Activated T-helper 1 cell treated with anti-CD3 and anti-CD28 coated beads, Interleukin-12 subunit alpha, Interleukin-12 subunit beta, Interleukin-2, Interleukin-4 antibody, amounts not matched to agents 30 ng/mL and 10 ng/mL and 1 ng/mL, durations not matched to agents 14 hours and 24 hours and 36 hours (primary cell): ENCODE data around the gene MTMR10. TPM values are rescaled to one million over a fixed set of nuclear protein-coding genes. Genes with fewer than 3 reads are reported as not detected.

Experiments
- DNase-seq: peaks from one replicate; pipeline ENCODE4 v3.0.0; 2021; ENCODE audit warnings: low spot score
- H3K27ac Mint-ChIP-seq: one replicate; pipeline ENCODE4 v1.8.0; 2021; ENCODE audit warnings: mild to moderate bottlenecking, mixed read lengths
- H3K27me3 Mint-ChIP-seq: one replicate; pipeline ENCODE4 v1.8.0; 2022; ENCODE audit warnings: mild to moderate bottlenecking, moderate library complexity, mixed read lengths; ENCODE audit not compliant: insufficient read depth
- H3K36me3 Mint-ChIP-seq: one replicate; pipeline ENCODE4 v1.8.0; 2021; ENCODE audit warnings: low read depth, mixed read lengths
- H3K4me1 Mint-ChIP-seq: one replicate; pipeline ENCODE4 v1.8.0; 2021; ENCODE audit warnings: low read depth, mixed read lengths
- H3K4me3 Mint-ChIP-seq: one replicate; pipeline ENCODE4 v1.8.0; 2021; ENCODE audit warnings: mild to moderate bottlenecking, moderate library complexity, mixed read lengths
- H3K9me3 Mint-ChIP-seq: one replicate; pipeline ENCODE4 v1.8.0; 2021; ENCODE audit warnings: mixed read lengths
- intact Hi-C: fragments of 100-400 bp; cut with micrococcal nuclease; formaldehyde crosslinking; loops from one replicate; pipeline ENCODE4 v1.15.1; 2024
- total RNA-seq: library from RNA; stranded (reverse); gene quantifications from 2 replicates; pipeline ENCODE4 v1.2.3, GENCODE V29; 2022

MTMR10 gene
- total RNA-seq, 1 donor from 2014 or later: 13.4 TPM

GRCh38 chr15:30895461-30896210, 95.8 kb downstream of the MTMR10 start:
- Mint-ChIP-seq H3K27ac (no peak overlapping the region), H3K9me3 (no peaks in the 10 kb centered on the region)

GRCh38 chr15:30889196-30889595, 102.2 kb downstream of the MTMR10 start:
- H3K9me3 Mint-ChIP-seq: no peaks in the 10 kb centered on the region
- intact Hi-C loops: no loop called here
- H3K36me3 Mint-ChIP-seq: peaks cover 3% of the 10 kb centered on the region
- H3K4me1 Mint-ChIP-seq: peaks cover under 1% of the 10 kb centered on the region
- H3K27me3 Mint-ChIP-seq: no peaks in the 10 kb centered on the region
- no peak overlapping the region for H3K27ac Mint-ChIP-seq
- H3K4me3 Mint-ChIP-seq: no peak overlapping the region
- DNase-seq: no peak

More at GRCh38 chr15:30895461-30896210, 95.8 kb downstream of the MTMR10 start:
- H3K27me3 Mint-ChIP-seq: no peaks in the 10 kb centered on the region
- H3K4me1 Mint-ChIP-seq: peaks cover 7% of the 10 kb centered on the region
- intact Hi-C loops: loop anchor here (1.0 kb wide), 1 partner anchor 8 kb away; the partner anchor contains the start of gene FAN1
- peaks cover 3% of the 10 kb centered on the region for H3K36me3 Mint-ChIP-seq
- DNase-seq: no peak
- no peak overlapping the region for H3K4me3 Mint-ChIP-seq

Other genes starting within 250 kb of the MTMR10 start
- 26.5 and 27.7 TPM in 2 replicates for gene FAN1, start 87.7 kb downstream of the MTMR10 start, total RNA-seq
- gene TRPM1, start 110.1 kb upstream of the MTMR10 start, total RNA-seq: not detected in 2 replicates